HG03378 (cell line): ENCODE measurements around the gene HSFX3.
A peak's percentile ranks its signal among the peaks of the same experiment; 100 is the strongest.
"Not testable (repeated sequence)": the region's sequence is repeated elsewhere in the genome, so short reads cannot be mapped to it uniquely, and the experiment has no call there.

Experiments used
- ATAC-seq: cut with Tn5 transposase; IDR thresholded peaks from one replicate; pipeline ENCODE4 v1.9.1; 2021; ENCODE audit warnings: mild to moderate bottlenecking, moderate library complexity; ENCODE audit not compliant: unreplicated experiment

The HSFX3 gene

DNA sequence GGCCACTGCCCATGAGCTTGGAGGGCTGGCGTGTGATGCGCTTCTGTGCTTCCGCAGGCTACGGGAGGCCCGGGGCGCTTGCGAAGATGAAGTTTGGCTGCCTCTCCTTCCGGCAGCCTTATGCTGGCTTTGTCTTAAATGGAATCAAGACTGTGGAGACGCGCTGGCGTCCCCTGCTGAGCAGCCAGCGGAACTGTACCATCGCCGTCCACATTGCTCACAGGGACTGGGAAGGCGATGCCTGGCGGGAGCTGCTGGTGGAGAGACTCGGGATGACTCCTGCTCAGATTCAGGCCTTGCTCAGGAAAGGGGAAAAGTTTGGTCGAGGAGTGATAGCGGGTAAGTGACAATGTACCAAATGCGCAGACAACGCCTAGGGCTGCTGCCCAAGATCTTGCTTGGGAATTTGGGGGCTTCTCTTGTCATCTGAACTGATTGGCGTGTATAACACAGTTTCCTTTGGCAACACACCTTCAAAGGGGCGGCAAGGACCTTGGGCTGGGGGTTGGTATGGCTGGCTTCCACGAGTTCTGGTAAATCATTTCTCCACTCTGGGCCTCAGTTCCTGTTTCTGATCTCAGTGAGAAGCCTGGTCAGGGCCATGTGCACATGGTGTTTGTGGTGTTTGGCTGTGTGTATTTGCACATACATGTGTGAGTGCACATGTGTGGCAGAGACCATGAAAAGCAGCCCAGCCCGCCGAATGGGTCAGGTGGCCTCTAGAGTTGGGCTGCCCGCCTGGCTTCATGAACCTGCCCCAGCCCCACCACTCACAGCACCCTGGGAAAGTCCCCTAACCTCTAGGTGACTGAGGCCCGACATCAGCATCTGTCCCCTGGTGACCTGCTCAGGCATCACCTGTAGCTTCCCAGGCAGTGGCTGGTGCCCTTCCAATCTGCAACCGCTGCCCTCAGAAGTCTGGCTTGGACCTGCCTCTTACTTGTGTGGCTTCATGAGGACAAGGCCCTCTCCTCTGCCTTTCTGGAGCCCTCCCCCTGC is 3.9 kb downstream of the HSFX3 start:
- ATAC-seq = not testable (repeated sequence)

- no peak for ATAC-seq
These were observed 8.1 kb downstream of the HSFX3 start for GRCh38 chrX:149541521-149542047.

DNA sequence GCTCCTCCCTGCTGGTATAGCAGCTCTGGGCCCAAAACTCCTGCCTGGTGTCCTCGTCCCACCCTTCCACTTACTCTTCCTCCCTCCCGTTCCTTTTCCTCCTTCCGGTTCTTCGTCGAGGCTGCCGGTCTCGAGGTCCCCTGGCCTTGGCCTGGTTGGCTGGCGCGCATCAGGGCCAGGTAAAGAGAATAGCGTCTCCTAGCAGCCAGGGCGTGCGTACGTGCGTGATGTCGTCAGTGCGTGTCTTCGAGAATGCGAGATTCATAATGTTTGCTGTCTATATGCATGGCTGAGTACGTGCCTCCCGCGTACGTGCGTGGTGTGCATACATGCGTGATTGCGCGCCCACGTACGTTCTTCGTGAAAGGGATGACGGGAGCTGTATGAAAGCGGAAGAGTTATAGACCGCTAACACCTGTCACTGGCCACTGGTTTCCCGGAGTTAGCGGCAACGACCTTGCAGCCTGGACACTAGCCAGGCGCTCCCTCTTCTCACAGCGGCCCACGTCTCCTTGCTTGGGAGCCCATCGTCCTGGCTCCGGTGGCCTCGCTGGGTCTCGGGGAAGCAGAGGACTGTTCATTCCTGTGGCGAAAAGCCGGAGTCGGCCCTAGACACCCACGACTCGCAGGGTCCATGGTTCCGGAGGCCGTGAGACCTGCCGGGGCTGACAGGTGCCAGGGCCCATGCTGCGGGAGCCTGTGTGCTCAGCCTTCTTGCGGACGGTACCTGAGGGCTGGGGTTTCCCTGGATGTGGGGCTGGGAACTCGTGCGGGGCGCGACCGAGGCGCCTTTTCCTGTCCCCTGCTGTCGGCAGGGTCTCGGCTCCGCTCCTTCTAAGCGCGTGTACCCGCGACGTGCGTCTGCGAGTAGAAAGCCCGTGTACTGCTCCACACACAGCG is 8.9 kb downstream of the HSFX3 start, which contains the start of gene EOLA1:
EOLA1 (plus strand) TSS at position 392 of the 900 bp plus-strand sequence. CDS start 4,619 bp downstream, outside the sequence.
- ATAC-seq = peak; percentile 86

GRCh38 chrX:149540131-149540620 is 9.5 kb downstream of the HSFX3 start:
- ATAC-seq = no peak

DNA sequence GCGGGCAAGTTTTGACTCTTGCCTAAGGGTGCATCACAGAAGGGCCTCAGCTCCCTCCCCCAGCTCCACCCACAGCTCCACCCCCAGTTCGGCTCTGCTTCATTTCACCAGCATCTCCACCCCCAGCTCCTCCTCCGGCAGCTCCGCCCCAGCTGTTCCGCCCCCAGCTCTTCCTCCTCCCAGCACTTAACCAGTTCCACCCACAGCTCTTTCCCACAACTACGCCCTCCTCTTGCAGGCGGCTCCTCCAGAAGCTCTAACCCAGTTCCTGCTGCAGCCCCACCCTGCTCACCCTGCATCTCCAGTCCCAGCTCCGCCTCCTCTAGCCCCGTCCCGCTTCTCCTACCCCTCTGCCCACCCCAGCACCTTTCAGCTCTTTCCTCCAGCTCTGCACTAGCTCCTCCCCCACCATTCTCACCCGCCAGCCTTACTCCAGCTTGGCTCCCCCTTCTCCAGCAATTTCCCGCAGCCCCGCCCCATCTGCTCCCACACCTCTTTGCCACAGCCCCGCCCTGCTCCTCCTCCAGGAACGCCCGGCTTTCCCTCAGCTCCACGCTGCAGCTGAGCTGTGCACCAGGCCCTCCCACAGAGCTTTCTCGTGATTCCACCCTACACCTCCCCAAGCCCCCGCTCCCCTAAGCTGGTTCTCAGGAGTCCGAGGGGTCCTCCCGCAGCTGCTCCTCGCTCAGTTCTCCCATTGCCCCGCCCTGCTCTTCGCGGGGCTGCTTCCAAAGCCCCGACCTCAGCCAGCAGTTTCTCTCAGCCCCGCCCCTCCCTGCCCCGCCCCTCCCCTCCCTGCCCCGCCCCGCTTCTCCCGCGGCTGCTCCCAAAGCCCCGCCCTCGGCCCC is 10.2 kb downstream of the HSFX3 start:
- peak; percentile 45 for ATAC-seq

GRCh38 chrX:149537474-149537873 is 12.2 kb downstream of the HSFX3 start:
- ATAC-seq = not testable (repeated sequence)

DNA sequence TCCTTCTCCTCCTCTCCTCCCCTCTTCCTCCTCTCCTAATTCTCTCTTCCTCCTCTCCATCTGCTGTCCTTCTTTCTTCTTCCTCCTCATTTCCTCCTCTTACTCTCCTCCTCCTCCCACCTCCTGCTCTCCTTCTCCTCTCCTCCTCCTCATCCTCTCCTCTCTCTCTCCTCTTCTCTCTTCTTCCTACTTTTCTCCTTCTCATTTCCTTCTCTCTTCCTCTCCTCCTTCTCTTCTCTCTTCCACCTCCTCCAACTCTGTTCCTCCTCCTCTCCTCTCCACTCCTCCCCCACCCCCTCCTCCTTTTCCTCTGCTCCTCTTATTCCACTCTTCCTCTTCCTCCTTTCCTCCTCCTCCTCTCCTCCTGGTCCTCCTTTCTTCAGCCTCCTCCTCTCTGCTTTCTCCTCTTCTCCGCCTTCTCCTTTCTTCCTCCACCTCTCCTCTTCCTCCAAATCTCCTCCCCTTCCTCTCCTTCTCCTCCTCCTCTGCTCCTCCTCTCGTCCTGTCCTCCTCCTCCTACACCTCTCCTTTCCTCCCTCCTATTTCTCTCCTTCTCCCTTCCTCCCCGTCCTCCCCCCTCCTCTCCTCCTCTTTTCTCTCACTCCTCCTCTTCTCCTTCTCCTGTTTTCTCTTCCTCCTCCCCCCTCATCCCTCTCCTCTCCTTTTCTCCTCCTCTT is 14.7 kb downstream of the HSFX3 start:
- not testable (repeated sequence) for ATAC-seq

GRCh38 chrX:149533999-149534398 is 15.7 kb downstream of the HSFX3 start:
- not testable (repeated sequence) for ATAC-seq

DNA sequence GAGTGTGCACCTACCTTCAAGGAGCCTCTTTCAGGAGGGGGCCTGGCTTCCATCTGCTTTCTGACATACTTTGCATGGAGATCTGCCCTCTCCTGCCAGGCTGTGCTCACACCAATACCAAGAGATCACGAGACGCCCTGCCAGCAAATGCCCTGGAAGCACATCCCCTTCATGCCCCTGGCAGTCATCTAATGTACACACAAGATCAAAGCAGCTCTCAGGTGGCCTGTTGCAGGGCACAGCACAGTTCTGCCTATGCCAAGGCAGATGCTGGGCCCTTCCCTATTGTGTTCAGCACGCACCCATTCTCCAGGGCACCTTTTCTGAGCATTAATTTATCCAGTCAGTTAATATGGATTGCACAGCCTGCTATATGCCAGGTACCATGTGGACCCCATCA is 16.9 kb downstream of the HSFX3 start:
- not testable (repeated sequence) for ATAC-seq

DNA sequence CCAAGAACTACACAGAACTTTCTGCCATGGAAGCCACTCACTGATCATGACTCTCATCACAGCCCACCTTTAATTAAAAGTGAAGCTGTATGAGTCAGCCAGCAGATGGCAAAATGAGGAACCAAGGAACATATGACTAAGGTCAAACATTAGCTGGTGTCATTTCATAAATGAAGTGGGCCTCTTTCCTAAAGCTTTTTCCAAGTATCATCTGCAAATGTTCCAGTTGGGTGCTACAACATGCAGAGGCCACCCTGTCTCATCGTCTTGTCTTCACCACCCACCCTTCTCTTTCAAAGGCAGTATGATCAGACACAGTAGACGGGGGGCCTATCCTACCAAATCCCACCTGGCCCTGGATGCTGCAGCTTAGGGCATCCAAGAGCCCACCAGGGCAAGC is 18.1 kb downstream of the HSFX3 start:
- ATAC-seq = peak; percentile 77

- no peak for ATAC-seq
These were observed 21.3 kb downstream of the HSFX3 start for GRCh38 chrX:149528381-149528780.

DNA sequence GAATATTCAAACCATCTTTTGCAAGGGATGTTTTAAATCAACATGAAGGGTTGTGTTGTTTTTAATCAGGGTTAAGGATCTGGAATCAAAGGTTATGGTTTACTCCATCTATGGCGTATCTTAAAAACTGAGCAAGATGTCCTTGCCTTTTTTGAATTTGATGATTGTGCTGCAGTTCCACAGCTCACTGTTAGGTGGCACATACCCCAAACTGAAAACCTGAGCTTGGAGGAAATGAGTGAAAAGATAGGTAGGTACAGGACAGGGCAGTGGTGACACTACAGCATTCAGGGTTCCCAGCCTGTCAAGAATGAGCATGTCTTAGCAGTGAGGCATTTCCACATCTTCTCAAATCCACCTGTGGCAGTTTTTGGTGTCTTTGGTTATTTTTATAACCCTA is 22.0 kb downstream of the HSFX3 start:
- no peak for ATAC-seq

DNA sequence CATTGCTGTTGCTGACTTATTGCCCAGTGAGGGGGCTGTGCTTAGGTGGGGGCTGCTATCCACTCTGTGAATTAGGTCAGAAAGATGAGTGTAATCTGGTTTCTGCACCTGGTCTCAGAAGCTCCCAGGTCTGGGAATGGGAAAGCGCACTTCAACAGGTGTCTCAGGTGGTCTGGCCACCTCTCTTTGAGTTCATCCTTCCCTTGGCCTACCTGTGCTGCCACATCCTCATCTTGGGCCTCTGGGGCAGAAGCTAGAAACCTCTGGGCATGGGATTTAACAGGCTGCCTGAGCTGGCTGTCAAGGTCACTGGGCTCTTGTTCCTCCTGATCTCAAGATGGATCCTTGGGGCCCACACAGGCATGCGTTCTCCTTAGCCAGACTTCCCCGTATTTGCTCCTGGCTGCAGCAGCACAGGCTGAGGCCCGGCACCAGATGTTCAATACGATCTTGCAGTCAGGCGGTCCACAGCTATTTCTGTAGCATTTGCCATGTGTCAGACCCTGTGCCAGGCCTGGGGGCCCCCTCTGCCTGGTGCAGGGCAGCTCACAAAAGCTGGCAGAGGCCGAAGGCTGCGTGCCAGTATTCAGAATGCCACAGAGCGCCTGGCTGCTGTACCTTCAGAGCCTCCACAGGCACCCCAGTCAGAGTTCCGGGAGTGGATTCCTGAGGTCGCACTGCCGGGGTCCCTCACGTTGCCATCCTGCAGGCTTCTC is 23.2 kb downstream of the HSFX3 start:
- ATAC-seq = not testable (repeated sequence)

- peak; percentile 33 for ATAC-seq
These were observed 23.8 kb downstream of the HSFX3 start for GRCh38 chrX:149525903-149526302.

GRCh38 chrX:149525389-149525788 is 24.3 kb downstream of the HSFX3 start:
- peak; percentile 95 for ATAC-seq

DNA sequence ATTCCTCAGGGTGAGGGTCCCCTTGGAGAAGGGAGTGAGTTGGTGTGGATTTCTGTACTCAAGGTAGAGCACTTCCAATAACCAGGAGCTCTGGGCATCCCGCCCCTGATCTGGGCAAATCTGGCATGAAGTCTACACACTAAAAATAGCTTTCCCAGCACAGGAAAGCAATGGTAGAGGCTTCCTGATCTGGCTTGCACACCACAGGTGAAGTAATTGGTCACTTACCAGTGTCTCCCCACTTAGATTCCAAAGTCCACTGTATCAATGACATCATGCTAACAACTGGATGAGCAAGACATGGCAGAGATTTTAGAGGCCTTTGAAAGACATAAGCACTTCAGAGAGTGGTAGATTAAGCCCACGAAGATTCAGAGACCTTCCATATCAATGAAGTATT is 26.8 kb downstream of the HSFX3 start:
- no peak for ATAC-seq

GRCh38 chrX:149521438-149521837 is 28.3 kb downstream of the HSFX3 start:
- no peak for ATAC-seq

GRCh38 chrX:149520636-149521277 is 29.0 kb downstream of the HSFX3 start:
- ATAC-seq = not testable (repeated sequence)
